OCI-LY7 (cell line): ENCODE results near the gene RBBP4.

Experiments
- EZH2phosphoT487 ChIP-seq: fragments of 200-600 bp; sonication (generic); IDR thresholded peaks from 2 replicates; pipeline ENCODE4 v1.6.1; 2018; ENCODE audit warnings: low read depth, borderline replicate concordance, mild to moderate bottlenecking, mixed run types, antibody characterized with exemption, low read length, moderate library complexity, mixed read lengths
- TF ChIP-seq, protein P1 (sequence below): fragments of 200-600 bp; sonication (generic); conservative IDR thresholded peaks from 2 replicates; pipeline ENCODE4 v1.5.1; 2014; ENCODE audit warnings: mild to moderate bottlenecking, antibody characterized with exemption, low read length, moderate library complexity, mixed read lengths

DNA sequence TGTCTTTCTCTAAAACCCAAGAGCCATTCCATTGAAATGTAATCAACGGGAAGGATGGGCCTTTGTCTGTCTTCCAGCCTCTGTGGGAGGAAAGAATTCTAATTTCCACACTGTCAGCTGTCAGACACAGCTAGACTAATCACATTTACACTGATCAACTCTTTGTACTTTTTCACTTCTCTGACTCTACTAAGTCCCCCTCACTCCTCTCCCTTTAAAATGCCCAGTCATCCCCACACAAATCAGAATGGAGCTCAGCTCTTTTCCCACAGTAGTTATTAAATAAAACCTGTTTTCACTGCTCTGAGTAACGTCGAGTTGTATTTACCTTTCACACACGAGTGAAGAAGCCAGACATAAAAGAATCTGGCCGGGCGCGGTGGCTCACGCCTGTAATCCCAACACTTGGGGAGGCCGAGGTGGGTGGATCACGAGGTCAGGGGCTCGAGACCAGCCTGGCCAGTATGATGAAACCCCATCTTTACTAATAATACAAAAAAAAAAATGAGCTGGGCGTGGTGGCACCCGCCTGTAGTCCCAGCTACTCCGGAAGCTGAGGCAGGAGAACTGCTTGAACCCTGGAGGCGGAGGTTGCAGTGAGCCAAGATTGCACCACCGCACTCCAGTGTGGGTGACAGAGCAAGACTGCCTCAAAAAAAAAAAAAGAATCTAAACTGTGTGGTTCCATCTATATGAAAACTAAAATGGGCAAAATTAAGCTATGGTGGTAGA lies 13.9 kb upstream of the RBBP4 start:
- TF ChIP-seq, protein P1, sequence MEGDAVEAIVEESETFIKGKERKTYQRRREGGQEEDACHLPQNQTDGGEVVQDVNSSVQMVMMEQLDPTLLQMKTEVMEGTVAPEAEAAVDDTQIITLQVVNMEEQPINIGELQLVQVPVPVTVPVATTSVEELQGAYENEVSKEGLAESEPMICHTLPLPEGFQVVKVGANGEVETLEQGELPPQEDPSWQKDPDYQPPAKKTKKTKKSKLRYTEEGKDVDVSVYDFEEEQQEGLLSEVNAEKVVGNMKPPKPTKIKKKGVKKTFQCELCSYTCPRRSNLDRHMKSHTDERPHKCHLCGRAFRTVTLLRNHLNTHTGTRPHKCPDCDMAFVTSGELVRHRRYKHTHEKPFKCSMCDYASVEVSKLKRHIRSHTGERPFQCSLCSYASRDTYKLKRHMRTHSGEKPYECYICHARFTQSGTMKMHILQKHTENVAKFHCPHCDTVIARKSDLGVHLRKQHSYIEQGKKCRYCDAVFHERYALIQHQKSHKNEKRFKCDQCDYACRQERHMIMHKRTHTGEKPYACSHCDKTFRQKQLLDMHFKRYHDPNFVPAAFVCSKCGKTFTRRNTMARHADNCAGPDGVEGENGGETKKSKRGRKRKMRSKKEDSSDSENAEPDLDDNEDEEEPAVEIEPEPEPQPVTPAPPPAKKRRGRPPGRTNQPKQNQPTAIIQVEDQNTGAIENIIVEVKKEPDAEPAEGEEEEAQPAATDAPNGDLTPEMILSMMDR: no peak
- TF ChIP-seq EZH2phosphoT487: no peak
